HEK293 (cell line): ENCODE measurements around the gene CASK.

Experiments used
- CTCF ChIA-PET: fragments of 350-600 bp; formaldehyde crosslinking; extraction: SDS; loops from one replicate; lab custom pipeline; 2021; ENCODE audit warnings: antibody characterized with exemption; lab: Yijun Ruan, JAX
- POLR2A ChIA-PET: fragments of 300-600 bp; formaldehyde crosslinking; extraction: SDS; loops from one replicate; lab custom pipeline; 2020; ENCODE audit warnings: antibody characterized with exemption, inconsistent platforms; lab: Yijun Ruan, JAX
- H3K27ac ChIP-seq: fragments of 200-500 bp; sonication (Bioruptor generic); 2 replicates; pipeline ENCODE4 v1.5.1; 2014; ENCODE audit warnings: low read depth, low read length, control low read depth, inconsistent platforms; ENCODE audit errors: extremely low read depth
- H3K36me3 ChIP-seq, 2 experiments: fragments of 200-500 bp in 1 of 2; sonication (Bioruptor generic) in 1 of 2; 1 replicate in 1 of 2; 2 replicates in 1 of 2; pipeline ENCODE4 v1.5.1; 2014 to 2017; ENCODE audit warnings: inconsistent platforms in 2 of 2, low read length in 2 of 2; ENCODE audit not compliant: control insufficient read depth in 2 of 2, insufficient read depth in 1 of 2
- H3K4me1 ChIP-seq: fragments of 200-500 bp; sonication (Bioruptor generic); 2 replicates; pipeline ENCODE4 v1.5.1; 2014; ENCODE audit warnings: mild to moderate bottlenecking, low read length, inconsistent platforms; ENCODE audit not compliant: control insufficient read depth, insufficient read depth
- H3K4me3 ChIP-seq: 2 replicates; pipeline ENCODE4 v1.5.1; 2011; ENCODE audit warnings: low read depth, mild to moderate bottlenecking, control low read depth, low read length, moderate library complexity
- H3K9me3 ChIP-seq: fragments of 200-500 bp; sonication (Bioruptor generic); 2 replicates; pipeline ENCODE4 v1.5.1; 2014; ENCODE audit warnings: low read depth, low read length, inconsistent platforms; ENCODE audit not compliant: control insufficient read depth, insufficient read depth
- BCL11A ChIP-seq: fragments of 450-650 bp; formaldehyde crosslinking; IDR thresholded peaks from 2 replicates; pipeline ENCODE4 v1.5.1; 2016; ENCODE audit warnings: low read depth, missing biosample characterization, missing genetic modification characterization
- EGR2 ChIP-seq: fragments of 450-650 bp; formaldehyde crosslinking; IDR thresholded peaks from 2 replicates; pipeline ENCODE4 v1.5.1; 2016; ENCODE audit warnings: low read depth, missing biosample characterization, missing genetic modification characterization
- IKZF3 ChIP-seq: fragments of 450-650 bp; IDR thresholded peaks from 2 replicates; pipeline ENCODE4 v1.5.0; 2018; ENCODE audit warnings: missing biosample characterization, mild to moderate bottlenecking, missing genetic modification characterization, moderate library complexity
- KLF1 ChIP-seq: fragments of 450-650 bp; formaldehyde crosslinking; IDR thresholded peaks from 2 replicates; pipeline ENCODE4 v1.5.1; 2016; ENCODE audit warnings: missing biosample characterization, missing genetic modification characterization
- KLF7 ChIP-seq: fragments of 450-650 bp; formaldehyde crosslinking; IDR thresholded peaks from 2 replicates; pipeline ENCODE4 v1.5.1; 2016; ENCODE audit warnings: missing biosample characterization, missing genetic modification characterization, borderline replicate concordance
- SP7 ChIP-seq: fragments of 450-650 bp; formaldehyde crosslinking; IDR thresholded peaks from 2 replicates; pipeline ENCODE4 v1.5.1; 2016; ENCODE audit warnings: missing biosample characterization, missing genetic modification characterization
- TRIM28 ChIP-seq: IDR thresholded peaks from 2 replicates; pipeline ENCODE4 v1.6.1; 2011; ENCODE audit warnings: low read length, control low read depth, borderline replicate concordance
- ZNF112 ChIP-seq: fragments of 450-650 bp; formaldehyde crosslinking; IDR thresholded peaks from 2 replicates; pipeline ENCODE4 v1.5.0; 2017; ENCODE audit warnings: missing biosample characterization, missing genetic modification characterization
- ZNF138 ChIP-seq: fragments of 450-650 bp; formaldehyde crosslinking; IDR thresholded peaks from 2 replicates; pipeline ENCODE4 v1.5.1; 2016; ENCODE audit warnings: missing biosample characterization, missing genetic modification characterization, borderline replicate concordance
- ZNF140 ChIP-seq: fragments of 450-650 bp; formaldehyde crosslinking; IDR thresholded peaks from 2 replicates; pipeline ENCODE4 v1.5.1; 2016; ENCODE audit warnings: missing biosample characterization, missing genetic modification characterization
- ZNF175 ChIP-seq: fragments of 450-650 bp; formaldehyde crosslinking; IDR thresholded peaks from 2 replicates; pipeline ENCODE4 v1.5.1; 2016; ENCODE audit warnings: missing biosample characterization, missing genetic modification characterization
- ZNF221 ChIP-seq: fragments of 450-650 bp; formaldehyde crosslinking; IDR thresholded peaks from 2 replicates; pipeline ENCODE4 v1.5.1; 2017; ENCODE audit warnings: missing biosample characterization, missing genetic modification characterization, borderline replicate concordance
- ZNF391 ChIP-seq: fragments of 450-650 bp; formaldehyde crosslinking; IDR thresholded peaks from 2 replicates; pipeline ENCODE4 v1.5.1; 2016; ENCODE audit warnings: low read depth, missing biosample characterization, missing genetic modification characterization, borderline replicate concordance
- ZNF473 ChIP-seq: fragments of 450-650 bp; formaldehyde crosslinking; IDR thresholded peaks from 2 replicates; pipeline ENCODE4 v1.5.1; 2017; ENCODE audit warnings: missing biosample characterization, missing genetic modification characterization
- ZNF48 ChIP-seq: fragments of 450-650 bp; formaldehyde crosslinking; IDR thresholded peaks from 2 replicates; pipeline ENCODE4 v1.5.1; 2016; ENCODE audit warnings: missing biosample characterization, missing genetic modification characterization
- ZNF558 ChIP-seq: fragments of 450-650 bp; formaldehyde crosslinking; IDR thresholded peaks from 2 replicates; pipeline ENCODE4 v1.5.1; 2016; ENCODE audit warnings: missing biosample characterization, missing genetic modification characterization
- ZNF626 ChIP-seq: fragments of 450-650 bp; sonication (Bioruptor Pico); formaldehyde crosslinking; IDR thresholded peaks from 2 replicates; pipeline ENCODE4 v1.5.1; 2018; ENCODE audit warnings: missing biosample characterization, missing genetic modification characterization, inconsistent platforms
- ZNF654 ChIP-seq: fragments of 450-650 bp; formaldehyde crosslinking; IDR thresholded peaks from 2 replicates; pipeline ENCODE4 v1.5.1; 2016; ENCODE audit warnings: low read depth, missing biosample characterization, missing genetic modification characterization
- ZXDB ChIP-seq: fragments of 450-650 bp; formaldehyde crosslinking; IDR thresholded peaks from 2 replicates; pipeline ENCODE4 v1.5.1; 2016; ENCODE audit warnings: missing biosample characterization, missing genetic modification characterization
- TF ChIP-seq, protein P1 (sequence below): fragments of 450-650 bp; formaldehyde crosslinking; optimal IDR thresholded peaks from 2 replicates; pipeline ENCODE3; 2016; ENCODE audit warnings: missing biosample characterization, mild to moderate bottlenecking, missing genetic modification characterization

Gene CASK

DNA sequence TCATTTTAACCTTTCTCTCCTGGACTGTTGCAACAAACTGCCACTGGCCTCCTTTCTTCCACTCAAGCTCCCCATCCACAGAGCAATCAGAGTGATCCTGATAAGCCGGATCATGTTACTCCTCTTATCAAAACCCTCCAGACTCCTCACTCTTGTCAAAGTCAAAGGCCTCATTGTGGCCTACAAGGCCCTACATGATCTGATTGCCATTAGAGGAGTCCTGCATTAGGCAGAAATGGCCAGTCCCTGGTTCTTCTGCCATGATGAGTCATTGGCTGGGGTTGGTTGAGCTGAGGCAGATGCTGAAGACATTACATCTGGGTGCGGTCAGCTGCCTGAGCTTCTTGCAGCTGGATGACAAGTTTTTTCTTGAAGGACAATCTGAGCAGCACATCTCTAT lies 32.7 kb upstream of the CASK start:
- Histone ChIP-seq H3K27ac (no peak overlapping the region), H3K4me1 (no peaks in the 10 kb centered on the region), H3K4me3 (no peak overlapping the region), H3K36me3 (no peaks in the 10 kb centered on the region), H3K9me3 (no peaks in the 10 kb centered on the region; the same call in 1 of the 2 replicates)
- POLR2A ChIA-PET, result no interaction called here
- peak; percentile 77 for TF ChIP-seq TRIM28
- TF ChIP-seq KLF1 (tag by site-specific recombination), result no peak
- TF ChIP-seq ZXDB (tag by site-specific recombination), result peak; percentile 40; the same call in 1 of the 2 replicates
- CTCF ChIA-PET, result interaction anchor here (1.2 kb wide), 1 partner anchor 18 kb away, joined by 3 read pairs; no protein-coding TSS in a partner anchor

DNA sequence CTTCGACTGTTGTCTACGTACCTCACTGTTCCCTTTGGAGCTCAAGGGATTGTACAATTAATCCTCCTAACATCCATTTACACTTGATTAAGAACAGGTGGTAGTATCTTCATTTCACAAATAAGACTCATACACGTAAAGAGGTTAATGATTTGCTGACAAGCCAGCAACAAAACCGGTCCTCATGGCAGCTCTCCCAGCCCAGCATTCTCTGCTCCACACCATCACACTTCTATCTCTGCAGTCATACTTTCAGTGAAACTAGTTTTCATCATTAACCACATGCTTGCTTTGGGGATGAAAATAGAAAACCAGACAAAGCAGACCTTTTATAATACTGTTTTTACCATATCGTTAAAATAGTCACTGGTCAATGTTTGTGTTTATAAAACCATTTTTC lies 28.7 kb upstream of the CASK start:
- Histone ChIP-seq H3K27ac (no peak overlapping the region), H3K4me3 (no peak overlapping the region), H3K9me3 (no peaks in the 10 kb centered on the region; the same call in 1 of the 2 replicates), H3K4me1 (no peaks in the 10 kb centered on the region), H3K36me3 (no peaks in the 10 kb centered on the region)
- TF ChIP-seq ZNF391 (tag by site-specific recombination) (no peak), KLF7 (tag by site-specific recombination) (no peak), ZNF112 (tag by site-specific recombination) (no peak), ZNF138 (tag by site-specific recombination) (no peak), ZNF626 (no peak), ZNF48 (tag by site-specific recombination) (no peak), ZNF654 (tag by site-specific recombination) (no peak), BCL11A (no peak), ZNF473 (tag by site-specific recombination) (no peak), ZNF221 (tag by site-specific recombination) (no peak), ZNF140 (tag by site-specific recombination) (no peak), IKZF3 (tag by site-specific recombination) (no peak)
- TF ChIP-seq, protein P1, sequence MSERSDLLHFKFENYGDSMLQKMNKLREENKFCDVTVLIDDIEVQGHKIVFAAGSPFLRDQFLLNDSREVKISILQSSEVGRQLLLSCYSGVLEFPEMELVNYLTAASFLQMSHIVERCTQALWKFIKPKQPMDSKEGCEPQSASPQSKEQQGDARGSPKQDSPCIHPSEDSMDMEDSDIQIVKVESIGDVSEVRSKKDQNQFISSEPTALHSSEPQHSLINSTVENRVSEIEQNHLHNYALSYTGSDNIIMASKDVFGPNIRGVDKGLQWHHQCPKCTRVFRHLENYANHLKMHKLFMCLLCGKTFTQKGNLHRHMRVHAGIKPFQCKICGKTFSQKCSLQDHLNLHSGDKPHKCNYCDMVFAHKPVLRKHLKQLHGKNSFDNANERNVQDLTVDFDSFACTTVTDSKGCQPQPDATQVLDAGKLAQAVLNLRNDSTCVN (tag by site-specific recombination), result no peak
- ChIA-PET POLR2A (no interaction called here), CTCF (no interaction called here)

DNA sequence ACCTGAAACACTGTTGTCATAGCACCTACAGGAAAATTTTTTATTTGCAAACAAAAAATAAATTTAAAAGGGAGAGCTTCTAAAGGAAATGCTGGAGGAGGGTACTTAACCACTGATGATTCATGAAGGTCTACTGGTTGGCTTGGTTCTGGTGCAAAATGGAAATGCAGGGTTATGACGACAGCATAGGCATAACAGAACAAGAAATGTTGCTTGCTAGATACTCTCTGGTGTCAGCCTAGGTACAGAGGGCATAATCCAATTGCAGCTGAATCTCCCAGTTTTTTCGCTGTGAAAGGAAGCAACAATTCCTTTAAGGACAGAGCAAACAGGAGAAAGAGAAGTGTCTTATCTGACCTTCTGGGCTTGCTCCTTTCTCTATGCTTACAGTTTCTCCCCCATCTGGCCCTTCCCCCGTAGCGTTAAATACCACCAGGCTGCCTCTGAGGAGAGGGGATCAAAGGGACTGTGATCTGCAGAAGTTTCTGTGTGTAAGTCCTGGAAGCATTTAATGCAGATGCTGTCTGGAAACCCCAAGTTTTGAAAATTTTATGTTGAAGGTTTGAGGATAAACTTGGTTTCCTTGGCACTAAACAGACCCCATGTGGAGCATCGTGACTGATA lies 23.7 kb upstream of the CASK start:
- ChIA-PET CTCF (interaction anchor here (1.4 kb wide), 1 partner anchor 67 kb away, joined by 3 read pairs; no protein-coding TSS in a partner anchor), POLR2A (no interaction called here)
- no peaks in the 10 kb centered on the region for H3K9me3 ChIP-seq
- H3K4me1 ChIP-seq, result no peaks in the 10 kb centered on the region
- no peaks in the 10 kb centered on the region for H3K36me3 ChIP-seq
- peak; percentile 25; the same call in 1 of the 2 replicates for TF ChIP-seq TRIM28
- TF ChIP-seq EGR2 (tag by site-specific recombination), result no peak
- no peak for TF ChIP-seq ZNF558
- no peak overlapping the region for H3K4me3 ChIP-seq
- no peak overlapping the region for H3K27ac ChIP-seq

DNA sequence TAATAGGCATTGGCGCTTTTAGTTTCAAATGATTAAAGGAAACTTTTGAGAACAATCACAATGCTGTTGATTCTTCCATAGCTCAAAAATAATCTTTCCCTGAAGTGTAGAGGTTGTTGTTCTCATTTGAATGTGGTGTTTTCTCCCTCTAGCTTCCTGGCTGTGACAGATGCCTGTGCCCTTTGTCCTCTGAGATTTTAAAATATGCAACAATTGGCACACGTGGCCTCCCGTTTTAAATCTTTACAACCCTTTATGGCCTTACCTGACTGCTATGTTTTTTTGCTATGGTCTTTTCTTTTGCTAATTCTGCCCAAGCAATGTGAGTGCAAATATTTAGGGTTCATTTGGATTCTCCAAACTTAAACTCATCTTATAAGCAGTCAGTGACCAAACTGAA lies 22.9 kb upstream of the CASK start:
- Histone ChIP-seq H3K4me1 (no peaks in the 10 kb centered on the region), H3K9me3 (no peaks in the 10 kb centered on the region), H3K4me3 (no peak overlapping the region), H3K36me3 (no peaks in the 10 kb centered on the region), H3K27ac (no peak overlapping the region)
- TF ChIP-seq ZNF558 (no peak), SP7 (no peak), ZNF175 (tag by site-specific recombination) (no peak)
- CTCF ChIA-PET, result interaction anchor here (0.5 to 1.4 kb wide), 2 partner anchors 67 to 211 kb away, joined by 3 to 5 read pairs; no protein-coding TSS in a partner anchor
- POLR2A ChIA-PET, result no interaction called here
